Glutamatergic neuron (in vitro differentiated cells): ENCODE results near the gene TMED10. TPM values are rescaled to one million over a fixed set of nuclear protein-coding genes. Genes with fewer than 3 reads are reported as not detected.

Source experiments
- DNase-seq: peaks from one replicate; pipeline ENCODE4 v3.0.0; 2022
- H3K27ac Mint-ChIP-seq: one replicate; pipeline ENCODE4 v1.8.0; 2020; ENCODE audit warnings: mild to moderate bottlenecking, mixed read lengths, inconsistent platforms; ENCODE audit not compliant: unreplicated experiment
- H3K27me3 Mint-ChIP-seq: one replicate; pipeline ENCODE4 v1.8.0; 2020; ENCODE audit warnings: mild to moderate bottlenecking, moderate library complexity, mixed read lengths, inconsistent platforms; ENCODE audit not compliant: unreplicated experiment
- H3K36me3 Mint-ChIP-seq: one replicate; pipeline ENCODE4 v1.8.0; 2020; ENCODE audit warnings: mild to moderate bottlenecking, mixed read lengths, inconsistent platforms; ENCODE audit not compliant: unreplicated experiment
- H3K4me1 Mint-ChIP-seq: one replicate; pipeline ENCODE4 v1.8.0; 2020; ENCODE audit warnings: mild to moderate bottlenecking, low read depth, mixed read lengths, inconsistent platforms; ENCODE audit not compliant: unreplicated experiment
- H3K4me3 Mint-ChIP-seq: one replicate; pipeline ENCODE4 v1.8.0; 2020; ENCODE audit warnings: mild to moderate bottlenecking, mixed read lengths, inconsistent platforms; ENCODE audit not compliant: unreplicated experiment
- H3K9me3 Mint-ChIP-seq: one replicate; pipeline ENCODE4 v1.8.0; 2020; ENCODE audit warnings: mild to moderate bottlenecking, moderate library complexity, mixed read lengths, inconsistent platforms; ENCODE audit not compliant: unreplicated experiment
- total RNA-seq: library from RNA; stranded (reverse); fragmentation: NEBNext Ultra II Directional; extraction: Animal tissue kit (Norgen Biotek cat#: 25700); gene quantifications from one replicate; pipeline ENCODE4 v1.2.1, GENCODE V29; 2021; ENCODE audit not compliant: unreplicated experiment
- TF ChIP-seq, protein P1 (sequence below): fragments of 200-600 bp; sonication (generic); IDR thresholded peaks from one replicate; pipeline ENCODE4 v1.5.0; 2021; ENCODE audit not compliant: partially characterized antibody, unreplicated experiment

Gene TMED10
- total RNA-seq, 1 donor from 2014 or later, result 124 TPM

GRCh38 chr14:75101491-75101890 is 74.9 kb downstream of the TMED10 start:
- Mint-ChIP-seq H3K9me3 (peaks cover 1% of the 10 kb centered on the region), H3K4me1 (no peaks in the 10 kb centered on the region), H3K36me3 (peaks cover 6% of the 10 kb centered on the region), H3K27me3 (no peaks in the 10 kb centered on the region), H3K4me3 (no peak overlapping the region), H3K27ac (no peak overlapping the region)
- DNase-seq, result no peak
- TF ChIP-seq, protein P1, sequence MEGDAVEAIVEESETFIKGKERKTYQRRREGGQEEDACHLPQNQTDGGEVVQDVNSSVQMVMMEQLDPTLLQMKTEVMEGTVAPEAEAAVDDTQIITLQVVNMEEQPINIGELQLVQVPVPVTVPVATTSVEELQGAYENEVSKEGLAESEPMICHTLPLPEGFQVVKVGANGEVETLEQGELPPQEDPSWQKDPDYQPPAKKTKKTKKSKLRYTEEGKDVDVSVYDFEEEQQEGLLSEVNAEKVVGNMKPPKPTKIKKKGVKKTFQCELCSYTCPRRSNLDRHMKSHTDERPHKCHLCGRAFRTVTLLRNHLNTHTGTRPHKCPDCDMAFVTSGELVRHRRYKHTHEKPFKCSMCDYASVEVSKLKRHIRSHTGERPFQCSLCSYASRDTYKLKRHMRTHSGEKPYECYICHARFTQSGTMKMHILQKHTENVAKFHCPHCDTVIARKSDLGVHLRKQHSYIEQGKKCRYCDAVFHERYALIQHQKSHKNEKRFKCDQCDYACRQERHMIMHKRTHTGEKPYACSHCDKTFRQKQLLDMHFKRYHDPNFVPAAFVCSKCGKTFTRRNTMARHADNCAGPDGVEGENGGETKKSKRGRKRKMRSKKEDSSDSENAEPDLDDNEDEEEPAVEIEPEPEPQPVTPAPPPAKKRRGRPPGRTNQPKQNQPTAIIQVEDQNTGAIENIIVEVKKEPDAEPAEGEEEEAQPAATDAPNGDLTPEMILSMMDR, result no peak

DNA sequence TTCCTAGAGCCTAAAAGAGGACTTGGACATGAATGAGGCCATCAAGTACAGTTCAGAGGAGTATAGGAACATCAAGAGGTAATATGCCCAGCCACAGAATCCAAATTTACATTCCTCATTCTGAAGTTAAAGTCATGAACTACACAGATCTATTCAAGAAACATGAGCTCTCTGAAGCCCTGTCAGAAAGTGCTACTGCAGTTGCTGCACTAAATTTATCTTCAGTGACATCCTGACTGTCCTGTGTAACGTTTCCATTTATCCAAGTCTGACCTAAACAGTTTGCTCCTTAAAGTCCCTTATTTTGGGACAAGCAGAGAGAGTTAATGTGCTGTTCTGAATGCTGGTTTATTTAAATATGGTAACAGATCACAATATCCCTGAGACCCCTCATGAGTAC is 77.7 kb downstream of the TMED10 start:
- Mint-ChIP-seq H3K9me3 (peaks cover 1% of the 10 kb centered on the region), H3K4me1 (no peaks in the 10 kb centered on the region), H3K27me3 (no peaks in the 10 kb centered on the region), H3K27ac (no peak overlapping the region), H3K4me3 (no peak overlapping the region), H3K36me3 (peaks cover 6% of the 10 kb centered on the region)
- TF ChIP-seq, protein P1, result no peak
- no peak for DNase-seq

GRCh38 chr14:75098212-75098611 is 78.2 kb downstream of the TMED10 start:
- DNase-seq, result no peak
- Mint-ChIP-seq H3K9me3 (peaks cover 1% of the 10 kb centered on the region), H3K4me1 (no peaks in the 10 kb centered on the region), H3K4me3 (no peak overlapping the region), H3K27me3 (no peaks in the 10 kb centered on the region), H3K36me3 (peaks cover 6% of the 10 kb centered on the region), H3K27ac (no peak overlapping the region)
- TF ChIP-seq, protein P1, result no peak

GRCh38 chr14:75096959-75097358 is 79.5 kb downstream of the TMED10 start:
- Mint-ChIP-seq H3K9me3 (no peaks in the 10 kb centered on the region), H3K4me3 (no peak overlapping the region), H3K27ac (no peak overlapping the region), H3K27me3 (no peaks in the 10 kb centered on the region), H3K4me1 (no peaks in the 10 kb centered on the region), H3K36me3 (peaks cover 6% of the 10 kb centered on the region)
- DNase-seq, result no peak
- TF ChIP-seq, protein P1, result no peak

GRCh38 chr14:75095690-75096089 is 80.7 kb downstream of the TMED10 start:
- no peaks in the 10 kb centered on the region for H3K9me3 Mint-ChIP-seq
- no peak for DNase-seq
- no peaks in the 10 kb centered on the region for H3K4me1 Mint-ChIP-seq
- H3K36me3 Mint-ChIP-seq, result peaks cover 6% of the 10 kb centered on the region
- H3K4me3 Mint-ChIP-seq, result no peak overlapping the region
- H3K27me3 Mint-ChIP-seq, result no peaks in the 10 kb centered on the region
- no peak overlapping the region for H3K27ac Mint-ChIP-seq
- TF ChIP-seq, protein P1, result no peak
